A549 (cell line): Measurements from ENCODE around the gene DSTN. TPM values are rescaled to one million over a fixed set of nuclear protein-coding genes. Genes with fewer than 3 reads are reported as not detected.

ENCODE experiments used
- BCL3 ChIP-seq: fragments of >200 bp; sonication (Bioruptor Twin); formaldehyde crosslinking; IDR thresholded peaks from 3 replicates; pipeline ENCODE4 v1.6.1; 2016
- BHLHE40 ChIP-seq: IDR thresholded peaks from 2 replicates; pipeline ENCODE4 v1.6.1; 2012; ENCODE audit warnings: low read depth, low read length, inconsistent platforms
- CBX2 ChIP-seq: fragments of 200-600 bp; sonication (generic); IDR thresholded peaks from 2 replicates; pipeline ENCODE4 v1.6.1; 2016; ENCODE audit warnings: low read depth, mild to moderate bottlenecking, borderline replicate concordance
- CEBPB ChIP-seq, 2 experiments: fragments of >200 bp in 1 of 2; sonication (Bioruptor Twin) in 1 of 2; formaldehyde crosslinking in 1 of 2; IDR thresholded peaks; 2 replicates each; pipeline ENCODE4 v1.6.1; 2012 to 2016
- CHD2 ChIP-seq: fragments of 150-350 bp; IDR thresholded peaks from 2 replicates; pipeline ENCODE4 v1.6.1; 2014; ENCODE audit warnings: low read length; ENCODE audit not compliant: partially characterized antibody
- CTCF ChIP-seq: fragments of >200 bp; sonication (Bioruptor Twin); formaldehyde crosslinking; IDR thresholded peaks from 3 replicates; pipeline ENCODE4 v1.5.1; 2016
- EHMT2 ChIP-seq: fragments of 200-600 bp; sonication (generic); IDR thresholded peaks from 2 replicates; pipeline ENCODE4 v1.6.1; 2016; ENCODE audit warnings: antibody characterized with exemption, low read depth, mild to moderate bottlenecking, moderate library complexity
- ELK1 ChIP-seq: fragments of 150-350 bp; IDR thresholded peaks from 2 replicates; pipeline ENCODE4 v1.6.1; 2014; ENCODE audit warnings: low read depth, mild to moderate bottlenecking, low read length
- EP300 ChIP-seq, 2 experiments: fragments of >200 bp; sonication (Bioruptor Twin); formaldehyde crosslinking; IDR thresholded peaks; 2 replicates in 1 of 2; 3 replicates in 1 of 2; pipeline ENCODE4 v1.6.1; 2016 to 2017
- ESRRA ChIP-seq: fragments of 150-350 bp; IDR thresholded peaks from 2 replicates; pipeline ENCODE4 v1.6.1; 2014; ENCODE audit warnings: mild to moderate bottlenecking, low read length, borderline replicate concordance
- FOSB ChIP-seq: fragments of 250-450 bp; sonication (Bioruptor Pico); IDR thresholded peaks from 2 replicates; pipeline ENCODE4 v1.5.0; 2020; ENCODE audit warnings: mild to moderate bottlenecking, moderate library complexity
- FOSL2 ChIP-seq, 2 experiments: fragments of 450-650 bp in 1 of 2; fragments of >200 bp in 1 of 2; sonication (Bioruptor Twin) in 1 of 2; formaldehyde crosslinking; IDR thresholded peaks; 2 replicates each; pipeline versions ENCODE4 v1.5.0 to v1.6.1; 2016 to 2020; ENCODE audit warnings: mild to moderate bottlenecking in 1 of 2, moderate library complexity in 1 of 2
- FOXS1 ChIP-seq: fragments of 250-450 bp; sonication (Bioruptor Pico); IDR thresholded peaks from 2 replicates; pipeline ENCODE4 v1.5.0; 2020; ENCODE audit warnings: mild to moderate bottlenecking, moderate library complexity
- GATA3 ChIP-seq: IDR thresholded peaks from 2 replicates; pipeline ENCODE4 v1.6.1; 2012; ENCODE audit warnings: borderline replicate concordance
- HDAC2 ChIP-seq: fragments of 200-600 bp; sonication (generic); IDR thresholded peaks from 2 replicates; pipeline ENCODE4 v1.6.1; 2016
- HES2 ChIP-seq: fragments of >200 bp; sonication (Bioruptor Twin); formaldehyde crosslinking; IDR thresholded peaks from 2 replicates; pipeline ENCODE4 v1.6.1; 2016
- HEYL ChIP-seq: fragments of 250-450 bp; sonication (Bioruptor Pico); IDR thresholded peaks from 2 replicates; pipeline ENCODE4 v1.8.0; 2021; ENCODE audit warnings: mild to moderate bottlenecking, moderate library complexity
- HMGXB4 ChIP-seq: fragments of 250-450 bp; sonication (Bioruptor Pico); IDR thresholded peaks from 2 replicates; pipeline ENCODE4 v1.5.0; 2021; ENCODE audit warnings: mild to moderate bottlenecking, moderate library complexity, borderline replicate concordance
- HOXB13 ChIP-seq: fragments of 250-450 bp; sonication (Bioruptor Pico); IDR thresholded peaks from 2 replicates; pipeline ENCODE4 v1.5.0; 2020; ENCODE audit warnings: low read depth, mild to moderate bottlenecking, moderate library complexity
- HOXB5 ChIP-seq: fragments of 250-450 bp; sonication (Bioruptor Pico); IDR thresholded peaks from 2 replicates; pipeline ENCODE4 v1.5.0; 2020; ENCODE audit warnings: mild to moderate bottlenecking, moderate library complexity
- JUNB ChIP-seq: fragments of >200 bp; sonication (Bioruptor Twin); formaldehyde crosslinking; IDR thresholded peaks from 2 replicates; pipeline ENCODE4 v1.6.1; 2016
- KDM1A ChIP-seq: fragments of 200-600 bp; sonication (generic); IDR thresholded peaks from 2 replicates; pipeline ENCODE4 v1.6.1; 2016; ENCODE audit warnings: low read depth, mild to moderate bottlenecking
- MAFK ChIP-seq: fragments of 450-650 bp; IDR thresholded peaks from 2 replicates; pipeline ENCODE4 v1.6.1; 2014; ENCODE audit not compliant: partially characterized antibody
- MYC ChIP-seq: IDR thresholded peaks from 2 replicates; pipeline ENCODE4 v1.6.1; 2012; ENCODE audit warnings: mild to moderate bottlenecking, inconsistent platforms, low read length, improper control_type of control experiment, borderline replicate concordance
- NPAS2 ChIP-seq: fragments of 250-450 bp; sonication (Bioruptor Pico); IDR thresholded peaks from 2 replicates; pipeline ENCODE4 v1.8.0; 2022; ENCODE audit warnings: mild to moderate bottlenecking, moderate library complexity, borderline replicate concordance
- NR3C1 ChIP-seq: fragments of >200 bp; sonication (Bioruptor Twin); formaldehyde crosslinking; IDR thresholded peaks from 3 replicates; pipeline ENCODE4 v1.6.1; 2017
- POLR2A ChIP-seq: IDR thresholded peaks from 2 replicates; pipeline ENCODE4 v1.6.1; 2012; ENCODE audit warnings: mild to moderate bottlenecking, low read length
- RAD21 ChIP-seq, 2 experiments: fragments of >200 bp in 1 of 2; sonication (Bioruptor Twin) in 1 of 2; formaldehyde crosslinking in 1 of 2; IDR thresholded peaks in 1 of 2; conservative IDR thresholded peaks in 1 of 2; 2 replicates in 1 of 2; 3 replicates in 1 of 2; pipeline ENCODE4 v1.6.1; 2012 to 2018; ENCODE audit warnings: inconsistent platforms in 1 of 2
- RARB ChIP-seq: fragments of 250-450 bp; sonication (Bioruptor Pico); IDR thresholded peaks from 2 replicates; pipeline ENCODE4 v1.8.0; 2021; ENCODE audit warnings: mild to moderate bottlenecking, moderate library complexity
- RNF2 ChIP-seq: fragments of 200-600 bp; sonication (generic); IDR thresholded peaks from 2 replicates; pipeline ENCODE4 v1.6.1; 2016; ENCODE audit warnings: low read depth, mild to moderate bottlenecking, antibody characterized with exemption, moderate library complexity, borderline replicate concordance
- SREBF2 ChIP-seq: fragments of 450-650 bp; IDR thresholded peaks from 2 replicates; pipeline ENCODE4 v1.6.1; 2014; ENCODE audit warnings: mild to moderate bottlenecking, moderate library complexity
- TFCP2L1 ChIP-seq: fragments of 250-450 bp; sonication (Bioruptor Pico); IDR thresholded peaks from 2 replicates; pipeline ENCODE4 v1.5.0; 2021; ENCODE audit warnings: mild to moderate bottlenecking
- TP53 ChIP-seq: fragments of 250-450 bp; sonication (Bioruptor Pico); IDR thresholded peaks from 2 replicates; pipeline ENCODE4 v1.5.0; 2021; ENCODE audit warnings: mild to moderate bottlenecking, moderate library complexity
- USF2 ChIP-seq: fragments of 450-650 bp; IDR thresholded peaks from 2 replicates; pipeline ENCODE4 v1.6.1; 2014; ENCODE audit warnings: antibody characterized with exemption
- ZFP36 ChIP-seq: fragments of 450-650 bp; IDR thresholded peaks from 2 replicates; pipeline ENCODE4 v1.6.1; 2014; ENCODE audit warnings: borderline replicate concordance; ENCODE audit not compliant: partially characterized antibody
- ZNF302 ChIP-seq: fragments of 250-450 bp; sonication (Bioruptor Pico); IDR thresholded peaks from 2 replicates; pipeline ENCODE4 v1.9.0; 2021; ENCODE audit warnings: inconsistent platforms, mild to moderate bottlenecking, moderate library complexity
- polyA plus RNA-seq, 4 experiments: library from polyadenylated mRNA; depleted of rRNA in 3 of 4; stranded (reverse); fragments of >200 nt; fragmentation: RNase III in 1 of 4; extraction: RNeasy Plus Mini Kit Qiagen cat#74134 plus additional on column Dnase treatment in 1 of 4; gene quantifications; 2 replicates in 3 of 4; 3 replicates in 1 of 4; pipeline ENCODE4 v1.2.3, GENCODE V29; 2011 to 2017

Gene DSTN
- polyA plus RNA-seq, 2 of the 4 experiments (the other 2 are of a cell fraction) = 544 to 1,131 TPM

- peak; percentile 63; the same call in 1 of the 2 replicates for TF ChIP-seq HMGXB4 (CRISPR knock-in tag)
- TF ChIP-seq RNF2 = no peak
- TF ChIP-seq MYC = no peak
- peak; percentile 82 for TF ChIP-seq ZNF302
- TF ChIP-seq CTCF = no peak
- peak; percentile 78 for TF ChIP-seq HOXB13
- peak; percentile 39; the same call in 1 of the 2 replicates for TF ChIP-seq RARB (CRISPR knock-in tag)
- no peak for TF ChIP-seq NR3C1
- no peak for TF ChIP-seq KDM1A
- TF ChIP-seq MAFK = peak; percentile 66
- TF ChIP-seq RAD21 (conservative IDR thresholded peaks at IDR 0.05 in 1 of 2, IDR thresholded peaks at IDR 0.05 in 1 of 2) = no peak; a peak in 4 of 5 replicates
- TF ChIP-seq TFCP2L1 (CRISPR knock-in tag) = peak; percentile 78
- TF ChIP-seq FOSL2 (IDR thresholded peaks at IDR 0.05) = peak; percentile 75
- peak; percentile 98 for TF ChIP-seq FOSL2 (CRISPR knock-in tag; IDR thresholded peaks at IDR 0.05)
- TF ChIP-seq ELK1 = no peak
- peak; percentile 82 for TF ChIP-seq HOXB5 (CRISPR knock-in tag)
- no peak; the same call in 1 of the 2 replicates for TF ChIP-seq TP53 (CRISPR knock-in tag)
- TF ChIP-seq NPAS2 (CRISPR knock-in tag) = no peak
- no peak for TF ChIP-seq ESRRA
- TF ChIP-seq FOSB (CRISPR knock-in tag) = no peak; the same call in 1 of the 2 replicates
- peak; percentile 62 for TF ChIP-seq FOXS1 (CRISPR knock-in tag)
- peak; percentile 94 for TF ChIP-seq JUNB
- no peak for TF ChIP-seq HDAC2
- peak; percentile 61 to 77; a peak in 3 of 4 replicates for TF ChIP-seq CEBPB (IDR thresholded peaks at IDR 0.05)
- no peak for TF ChIP-seq SREBF2
- TF ChIP-seq BCL3 = peak; percentile 51; the same call in 1 of the 3 replicates
- TF ChIP-seq HES2 = no peak
- TF ChIP-seq CHD2 = peak; percentile 3
- TF ChIP-seq GATA3 = peak; percentile 42; the same call in 1 of the 2 replicates
- no peak for TF ChIP-seq BHLHE40
- peak in 1 of 2 experiments; percentile 65; a peak in 2 of 5 replicates for TF ChIP-seq EP300 (IDR thresholded peaks at IDR 0.05)
- no peak for TF ChIP-seq USF2
- TF ChIP-seq POLR2A = peak; percentile 53
- TF ChIP-seq EHMT2 = no peak
- TF ChIP-seq HEYL = peak; percentile 86
- no peak for TF ChIP-seq ZFP36
- TF ChIP-seq CBX2 = no peak
Measured at GRCh38 chr20:17558154-17558940, 11.5 kb upstream of the DSTN start (continued).
